ENCODE data around the gene ATAD3C. TPM values are rescaled to one million over a fixed set of nuclear protein-coding genes. Genes with fewer than 3 reads are reported as not detected.
"Not testable (repeated sequence)": the region's sequence is repeated elsewhere in the genome, so short reads cannot be mapped to it uniquely, and the experiment has no call there.

ATAD3C gene
- polyA plus RNA-seq, 1 donor (not counting 4 experiments of a cell fraction or from before 2014, with no cell fraction given): 0.39 TPM

DNA sequence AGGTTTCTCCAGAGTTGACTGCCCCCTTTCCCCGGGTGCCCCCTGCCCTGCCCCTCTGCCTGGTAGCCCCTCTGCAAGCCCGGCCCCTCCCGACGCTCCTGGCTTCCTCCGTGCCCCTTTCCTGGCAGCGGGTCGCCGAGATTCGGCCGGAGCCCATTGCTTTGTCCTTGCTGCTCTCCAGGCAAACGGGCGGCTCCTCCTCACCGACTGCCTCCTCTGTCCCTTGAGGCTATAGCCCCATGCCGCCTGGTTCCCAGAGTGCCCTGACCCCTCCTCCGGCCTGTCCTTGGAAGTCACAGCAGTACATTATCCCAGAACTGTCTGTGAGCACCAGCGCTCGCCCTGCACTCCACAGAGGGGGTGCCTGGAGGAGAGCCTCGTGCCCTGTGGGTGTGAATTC, 64.2 kb downstream of the ATAD3C start:
- Histone ChIP-seq H3K4me2 (ENCODE audit: control insufficient read depth, extremely low read depth, insufficient read depth, low read depth, low read length) (peak overlapping the region; percentile 51), H3K79me2 (ENCODE audit: control insufficient read depth, insufficient read depth, low read length) (peaks cover 27% of the 10 kb centered on the region), H3K4me3 (ENCODE audit: control insufficient read depth in 2 of 3, extremely low read depth in 1 of 3, insufficient read depth in 2 of 3, low read depth in 1 of 3, low read length in 3 of 3) (peak overlapping the region in 1 of 3 experiments; percentile 3), H3K36me3 (ENCODE audit: control insufficient read depth in 2 of 2, extremely low read depth in 1 of 2, insufficient read depth in 2 of 2, low read length in 2 of 2) (peaks cover 5 to 13% of the 10 kb centered on the region in 2 experiments)
- H2AFZ ChIP-seq (ENCODE audit: control insufficient read depth, low read length); H3K9me1 ChIP-seq (ENCODE audit: control insufficient read depth, extremely low read depth, insufficient read depth, low read length); H3K27ac ChIP-seq (ENCODE audit: control insufficient read depth, insufficient read depth, low read length); FAIRE-seq; H3K9me3 ChIP-seq (ENCODE audit: control insufficient read depth, low read depth, low read length); dilution Hi-C loops (cut with MboI; ENCODE audit: extremely low pct_ligation_motif_present, low sequenced_read_pairs); DNase-seq (ENCODE audit: low read depth, low spot score); H3K4me1 ChIP-seq (ENCODE audit: control insufficient read depth, extremely low read depth, insufficient read depth, low read length); H3K9ac ChIP-seq (ENCODE audit: control insufficient read depth, extremely low read depth, insufficient read depth, low read length); H3K27me3 ChIP-seq (ENCODE audit: control insufficient read depth, extremely low read depth, insufficient read depth, low read length); H4K20me1 ChIP-seq (ENCODE audit: control insufficient read depth, extremely low read depth, insufficient read depth, low read length): not testable (repeated sequence)

GRCh38 chr1:1514376-1514775, 64.9 kb downstream of the ATAD3C start:
- H3K9ac ChIP-seq (ENCODE audit: control insufficient read depth, extremely low read depth, insufficient read depth, low read length); DNase-seq (ENCODE audit: low read depth, low spot score); dilution Hi-C loops (cut with MboI; ENCODE audit: extremely low pct_ligation_motif_present, low sequenced_read_pairs); H3K4me2 ChIP-seq (ENCODE audit: control insufficient read depth, extremely low read depth, insufficient read depth, low read depth, low read length); H3K4me1 ChIP-seq (ENCODE audit: control insufficient read depth, extremely low read depth, insufficient read depth, low read length); FAIRE-seq; H3K27me3 ChIP-seq (ENCODE audit: control insufficient read depth, extremely low read depth, insufficient read depth, low read length); H3K27ac ChIP-seq (ENCODE audit: control insufficient read depth, insufficient read depth, low read length); H4K20me1 ChIP-seq (ENCODE audit: control insufficient read depth, extremely low read depth, insufficient read depth, low read length); H3K9me3 ChIP-seq (ENCODE audit: control insufficient read depth, low read depth, low read length); H3K9me1 ChIP-seq (ENCODE audit: control insufficient read depth, extremely low read depth, insufficient read depth, low read length); H2AFZ ChIP-seq (ENCODE audit: control insufficient read depth, low read length); H3K4me3 ChIP-seq (ENCODE audit: control insufficient read depth in 2 of 3, extremely low read depth in 1 of 3, insufficient read depth in 2 of 3, low read depth in 1 of 3, low read length in 3 of 3): not testable (repeated sequence)
- H3K79me2 ChIP-seq (ENCODE audit: control insufficient read depth, insufficient read depth, low read length): peaks cover 27% of the 10 kb centered on the region
- peaks cover 5 to 13% of the 10 kb centered on the region in 2 experiments for H3K36me3 ChIP-seq (ENCODE audit: control insufficient read depth in 2 of 2, extremely low read depth in 1 of 2, insufficient read depth in 2 of 2, low read length in 2 of 2)

DNA sequence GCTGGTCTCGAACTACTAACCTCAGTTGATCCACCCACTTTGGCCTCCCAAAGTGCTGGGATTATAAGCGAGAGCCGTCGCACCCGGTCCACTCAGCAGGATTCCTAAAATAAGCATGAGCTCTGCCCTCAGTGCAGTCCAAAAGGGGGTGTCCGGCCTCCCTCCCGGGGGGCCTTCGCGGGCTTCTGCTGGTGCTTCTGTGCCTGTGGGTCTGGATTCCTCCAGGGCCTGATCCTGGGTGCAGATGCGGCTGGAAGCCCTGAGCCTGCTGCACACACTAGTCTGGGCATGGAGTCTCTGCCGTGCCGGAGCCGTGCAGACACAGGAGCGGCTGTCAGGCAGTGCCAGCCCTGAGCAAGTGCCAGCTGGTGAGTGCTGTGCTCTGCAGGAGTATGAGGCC, 67.4 kb downstream of the ATAD3C start:
- H2AFZ ChIP-seq (ENCODE audit: control insufficient read depth, low read length); H3K9ac ChIP-seq (ENCODE audit: control insufficient read depth, extremely low read depth, insufficient read depth, low read length); H3K27me3 ChIP-seq (ENCODE audit: control insufficient read depth, extremely low read depth, insufficient read depth, low read length); H4K20me1 ChIP-seq (ENCODE audit: control insufficient read depth, extremely low read depth, insufficient read depth, low read length); H3K27ac ChIP-seq (ENCODE audit: control insufficient read depth, insufficient read depth, low read length); H3K9me1 ChIP-seq (ENCODE audit: control insufficient read depth, extremely low read depth, insufficient read depth, low read length); DNase-seq (ENCODE audit: low read depth, low spot score); H3K4me3 ChIP-seq (ENCODE audit: control insufficient read depth in 2 of 3, extremely low read depth in 1 of 3, insufficient read depth in 2 of 3, low read depth in 1 of 3, low read length in 3 of 3); H3K4me1 ChIP-seq (ENCODE audit: control insufficient read depth, extremely low read depth, insufficient read depth, low read length); dilution Hi-C loops (cut with MboI; ENCODE audit: extremely low pct_ligation_motif_present, low sequenced_read_pairs); FAIRE-seq; H3K4me2 ChIP-seq (ENCODE audit: control insufficient read depth, extremely low read depth, insufficient read depth, low read depth, low read length); H3K9me3 ChIP-seq (ENCODE audit: control insufficient read depth, low read depth, low read length): not testable (repeated sequence)
- Histone ChIP-seq H3K36me3 (ENCODE audit: control insufficient read depth in 2 of 2, extremely low read depth in 1 of 2, insufficient read depth in 2 of 2, low read length in 2 of 2) (peaks cover 8 to 13% of the 10 kb centered on the region in 2 experiments), H3K79me2 (ENCODE audit: control insufficient read depth, insufficient read depth, low read length) (peaks cover 25% of the 10 kb centered on the region)
